ENCODE data around the gene DAZAP1. TPM values are rescaled to one million over a fixed set of nuclear protein-coding genes. Genes with fewer than 3 reads are reported as not detected.

DAZAP1 gene
- total RNA-seq, 1 donor from 2014 or later: 131 TPM

- Mint-ChIP-seq H3K4me1 (peaks cover 12% of the 10 kb centered on the region), H3K27me3 (ENCODE audit: low read depth) (peaks cover 12% of the 10 kb centered on the region), H3K36me3 (peaks cover 19% of the 10 kb centered on the region), H3K9me3 (no peaks in the 10 kb centered on the region), H3K4me3 (peak overlapping the region; percentile 100), H3K27ac (no peak overlapping the region)
- no peak for DNase-seq (ENCODE audit: low spot score in 2 of 2, unreplicated experiment in 2 of 2)
- no peak for TF ChIP-seq CTCF (IDR thresholded peaks at IDR 0.05; ENCODE audit: unreplicated experiment)
These were observed 33.6 kb downstream of the DAZAP1 start for GRCh38 chr19:1441022-1441426.

GRCh38 chr19:1441677-1442438 lies 34.5 kb downstream of the DAZAP1 start:
- Mint-ChIP-seq H3K27me3 (ENCODE audit: low read depth) (peaks cover 15% of the 10 kb centered on the region), H3K36me3 (peaks cover 19% of the 10 kb centered on the region), H3K4me3 (peak overlapping the region; percentile 100), H3K4me1 (peaks cover 12% of the 10 kb centered on the region), H3K27ac (no peak overlapping the region), H3K9me3 (no peaks in the 10 kb centered on the region)
- TF ChIP-seq CTCF (IDR thresholded peaks at IDR 0.05; ENCODE audit: unreplicated experiment): no peak
- DNase-seq (ENCODE audit: low spot score in 2 of 2, unreplicated experiment in 2 of 2): no peak

GRCh38 chr19:1445185-1445931 lies 38.0 kb downstream of the DAZAP1 start:
- Mint-ChIP-seq H3K36me3 (peaks cover 17% of the 10 kb centered on the region), H3K27me3 (ENCODE audit: low read depth) (peaks cover 45% of the 10 kb centered on the region), H3K27ac (no peak overlapping the region), H3K9me3 (no peaks in the 10 kb centered on the region), H3K4me1 (peaks cover 7% of the 10 kb centered on the region), H3K4me3 (peak overlapping the region; percentile 62)
- peak; percentile 64 to 84 for DNase-seq (ENCODE audit: low spot score in 2 of 2, unreplicated experiment in 2 of 2)
- TF ChIP-seq CTCF (IDR thresholded peaks at IDR 0.05; ENCODE audit: unreplicated experiment): peak; percentile 74

GRCh38 chr19:1445932-1446712 lies 38.7 kb downstream of the DAZAP1 start:
- no peak for TF ChIP-seq CTCF (IDR thresholded peaks at IDR 0.05; ENCODE audit: unreplicated experiment)
- peaks cover 2% of the 10 kb centered on the region for H3K4me1 Mint-ChIP-seq
- DNase-seq (ENCODE audit: low spot score in 2 of 2, unreplicated experiment in 2 of 2): peak; percentile 62 to 76

GRCh38 chr19:1446713-1447481 lies 39.5 kb downstream of the DAZAP1 start:
- no peak overlapping the region for H3K27ac Mint-ChIP-seq
- H3K4me1 Mint-ChIP-seq: peaks cover 2% of the 10 kb centered on the region
- peak overlapping the region; percentile 60 for H3K4me3 Mint-ChIP-seq
- H3K9me3 Mint-ChIP-seq: no peaks in the 10 kb centered on the region
- no peak for DNase-seq (ENCODE audit: low spot score in 2 of 2, unreplicated experiment in 2 of 2)
- TF ChIP-seq CTCF (IDR thresholded peaks at IDR 0.05; ENCODE audit: unreplicated experiment): no peak
- peaks cover 60% of the 10 kb centered on the region for H3K27me3 Mint-ChIP-seq (ENCODE audit: low read depth)
- peaks cover 9% of the 10 kb centered on the region for H3K36me3 Mint-ChIP-seq

More at GRCh38 chr19:1445932-1446712, 38.7 kb downstream of the DAZAP1 start:
- Mint-ChIP-seq H3K27me3 (ENCODE audit: low read depth) (peaks cover 52% of the 10 kb centered on the region), H3K36me3 (peaks cover 11% of the 10 kb centered on the region), H3K4me3 (peak overlapping the region; percentile 24), H3K9me3 (no peaks in the 10 kb centered on the region), H3K27ac (no peak overlapping the region)
